Measurements from ENCODE around the gene TCF7L1.

DNA sequence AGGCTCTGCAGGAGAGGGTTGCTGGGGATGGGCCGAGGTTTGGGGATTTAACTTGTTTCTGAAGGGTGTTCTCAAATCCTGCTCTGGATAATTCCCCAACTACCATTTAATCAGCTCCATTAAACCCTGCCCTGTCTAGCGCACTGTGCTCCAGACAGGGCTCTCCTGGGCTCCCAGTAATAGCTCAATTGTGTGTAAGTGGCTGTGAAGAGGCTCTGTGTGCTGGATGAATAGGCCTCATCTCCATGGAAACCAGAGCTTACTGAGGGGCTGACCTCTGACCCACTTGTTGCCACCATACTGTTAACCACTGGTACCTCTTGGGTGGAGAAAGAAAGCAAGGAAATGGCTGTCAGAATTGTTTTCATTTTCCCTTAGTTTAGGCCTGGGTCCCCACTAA, 101.7 kb downstream of the TCF7L1 start:
- TF ChIP-seq, protein P1, sequence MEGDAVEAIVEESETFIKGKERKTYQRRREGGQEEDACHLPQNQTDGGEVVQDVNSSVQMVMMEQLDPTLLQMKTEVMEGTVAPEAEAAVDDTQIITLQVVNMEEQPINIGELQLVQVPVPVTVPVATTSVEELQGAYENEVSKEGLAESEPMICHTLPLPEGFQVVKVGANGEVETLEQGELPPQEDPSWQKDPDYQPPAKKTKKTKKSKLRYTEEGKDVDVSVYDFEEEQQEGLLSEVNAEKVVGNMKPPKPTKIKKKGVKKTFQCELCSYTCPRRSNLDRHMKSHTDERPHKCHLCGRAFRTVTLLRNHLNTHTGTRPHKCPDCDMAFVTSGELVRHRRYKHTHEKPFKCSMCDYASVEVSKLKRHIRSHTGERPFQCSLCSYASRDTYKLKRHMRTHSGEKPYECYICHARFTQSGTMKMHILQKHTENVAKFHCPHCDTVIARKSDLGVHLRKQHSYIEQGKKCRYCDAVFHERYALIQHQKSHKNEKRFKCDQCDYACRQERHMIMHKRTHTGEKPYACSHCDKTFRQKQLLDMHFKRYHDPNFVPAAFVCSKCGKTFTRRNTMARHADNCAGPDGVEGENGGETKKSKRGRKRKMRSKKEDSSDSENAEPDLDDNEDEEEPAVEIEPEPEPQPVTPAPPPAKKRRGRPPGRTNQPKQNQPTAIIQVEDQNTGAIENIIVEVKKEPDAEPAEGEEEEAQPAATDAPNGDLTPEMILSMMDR (IDR thresholded peaks at IDR 0.05), result no peak
- TF ChIP-seq POLR2A (IDR thresholded peaks at IDR 0.05), result no peak

Measured in uterus (tissue), 2 donors.